Left cardiac atrium (tissue), 4 donors: ENCODE data around the gene TTC9. TPM values are rescaled to one million over a fixed set of nuclear protein-coding genes. Genes with fewer than 3 reads are reported as not detected.

Source experiments
- ATAC-seq, 2 donors: fragments of 200-7000 bp; cut with Tn5 transposase; one replicate each; pipeline ENCODE4 v1.9.1; 2020; ENCODE audit warnings: mild to moderate bottlenecking in 2 of 2, moderate library complexity in 2 of 2
- DNase-seq: peaks from one replicate; pipeline ENCODE4 v3.0.0-alpha.2; 2020
- intact Hi-C, 2 donors: fragments of 100-400 bp; cut with DNase I; formaldehyde crosslinking; loops; one replicate each; pipeline versions ENCODE4 v1.14.1 to v1.15.1; 2022 to 2023
- total RNA-seq, 2 donors: library from RNA; stranded (reverse); fragmentation: NEBNext Ultra II Directional; extraction: Animal tissue kit (Norgen Biotek cat#: 25700); gene quantifications; one replicate each; pipeline ENCODE4 v1.2.1, GENCODE V29; 2021
- donor health status: DM: no; HTN: yes; CAD: no.
- donor health status: DM: no; HTN: yes; CAD: no; lungs with severe emphysema.
- donor health status: DM: yes; HTN: yes; CAD: no.
- donor health status: Dilated cardiomyopathy.

The TTC9 gene
- total RNA-seq, 2 donors from 2014 or later: 1.2 to 3.6 TPM

GRCh38 chr14:70642303-70643235 lies 853 bp downstream of the TTC9 start:
- intact Hi-C loops: no loop called here
- ATAC-seq: peak; percentile 5 to 22
- DNase-seq: no peak

DNA sequence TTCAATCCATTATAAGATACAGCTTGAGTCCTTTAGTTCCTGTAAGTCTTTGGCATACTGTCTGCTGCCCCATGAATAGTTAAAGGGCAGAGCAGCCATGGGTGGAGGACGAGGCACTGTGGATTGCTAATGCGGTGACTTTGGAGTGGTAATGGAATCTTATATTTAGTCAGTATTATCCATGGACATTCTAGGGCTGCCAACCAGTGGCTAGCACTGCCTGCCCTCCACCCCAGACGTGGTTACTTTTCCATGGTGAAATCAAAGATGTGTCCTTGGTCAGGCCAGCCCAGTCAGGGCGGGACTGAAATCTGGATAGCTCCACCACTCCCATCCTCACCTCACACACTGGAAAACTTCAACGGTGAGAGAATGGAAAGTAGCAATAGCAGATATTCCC lies 2.3 kb downstream of the TTC9 start:
- DNase-seq (no peak), ATAC-seq (peak in 1 of 2 donors; percentile 20)
- intact Hi-C loops: no loop called here

- DNase-seq (no peak), ATAC-seq (no peak)
- intact Hi-C loops: no loop called here
Observed at GRCh38 chr14:70645892-70646291, 4.2 kb downstream of the TTC9 start.

GRCh38 chr14:70646705-70647104 lies 5.0 kb downstream of the TTC9 start:
- ATAC-seq (no peak), DNase-seq (no peak)
- intact Hi-C loops: no loop called here

- intact Hi-C loops: no loop called here
- peak; percentile 86 to 89 for ATAC-seq
- DNase-seq: peak; percentile 62
Observed at GRCh38 chr14:70648346-70648745, 6.6 kb downstream of the TTC9 start.

DNA sequence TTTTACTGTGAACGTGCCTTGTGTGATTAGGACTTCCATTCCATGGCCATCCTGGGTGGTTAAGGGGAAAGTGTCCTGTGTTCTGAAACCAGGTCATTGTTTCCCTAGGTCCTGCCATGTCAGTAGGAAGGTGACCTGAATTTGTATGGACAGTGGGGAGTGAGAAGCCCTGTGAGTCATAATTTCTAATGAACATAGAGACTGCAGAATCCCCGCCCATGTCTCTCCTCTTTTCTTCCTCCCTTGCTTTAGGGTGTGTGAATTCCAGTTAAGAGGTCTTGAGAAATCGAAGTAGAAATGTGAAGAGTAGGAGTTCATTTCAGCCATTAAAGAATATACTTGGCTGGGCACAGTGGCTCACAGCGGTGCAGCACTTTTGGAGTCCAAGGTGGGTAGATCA lies 8.1 kb downstream of the TTC9 start:
- intact Hi-C loops: no loop called here
- DNase-seq: no peak
- ATAC-seq: peak in 1 of 2 donors; percentile 22

GRCh38 chr14:70651522-70651921 lies 9.8 kb downstream of the TTC9 start:
- intact Hi-C loops: no loop called here
- no peak for DNase-seq
- ATAC-seq: no peak

DNA sequence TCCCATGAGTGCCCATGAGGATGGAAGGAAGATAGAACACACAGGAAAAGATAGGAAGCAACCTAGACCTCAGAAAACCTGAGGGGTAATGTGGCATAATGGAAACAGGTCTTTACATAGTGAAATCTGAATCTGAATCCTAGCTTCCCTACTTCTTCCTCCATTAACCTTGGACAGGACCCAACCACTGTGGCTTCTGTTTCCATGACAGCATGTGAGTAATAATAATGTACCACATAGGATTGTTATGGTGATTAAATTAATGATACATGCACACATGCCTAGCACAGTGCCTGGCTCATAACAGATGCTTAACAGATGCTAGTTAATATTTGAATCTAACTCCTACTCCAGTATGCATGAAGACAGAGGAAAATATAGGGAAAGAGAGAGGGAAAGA lies 11.2 kb downstream of the TTC9 start:
- no peak for DNase-seq
- intact Hi-C loops: no loop called here
- ATAC-seq: no peak

DNA sequence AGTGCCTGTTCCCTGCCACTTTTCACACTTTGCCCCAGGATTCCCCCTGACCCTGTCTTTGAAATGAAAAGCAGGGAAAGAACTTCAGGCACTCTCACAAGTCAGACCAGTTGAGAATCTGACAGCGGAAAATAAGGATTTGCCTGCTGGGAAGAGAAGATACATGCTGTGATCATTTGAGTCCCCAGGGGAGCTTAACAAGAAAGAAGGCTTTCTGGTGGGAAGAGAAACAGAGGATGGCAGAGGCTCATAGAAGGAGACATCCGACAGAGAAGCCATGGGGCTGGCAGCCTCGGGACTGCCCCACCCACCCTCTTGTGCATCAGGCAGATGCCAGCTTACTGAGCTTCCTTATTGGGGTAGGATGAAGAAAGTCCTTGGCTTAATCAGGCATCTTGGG lies 11.9 kb downstream of the TTC9 start:
- no peak for DNase-seq
- intact Hi-C loops: no loop called here
- no peak for ATAC-seq

DNA sequence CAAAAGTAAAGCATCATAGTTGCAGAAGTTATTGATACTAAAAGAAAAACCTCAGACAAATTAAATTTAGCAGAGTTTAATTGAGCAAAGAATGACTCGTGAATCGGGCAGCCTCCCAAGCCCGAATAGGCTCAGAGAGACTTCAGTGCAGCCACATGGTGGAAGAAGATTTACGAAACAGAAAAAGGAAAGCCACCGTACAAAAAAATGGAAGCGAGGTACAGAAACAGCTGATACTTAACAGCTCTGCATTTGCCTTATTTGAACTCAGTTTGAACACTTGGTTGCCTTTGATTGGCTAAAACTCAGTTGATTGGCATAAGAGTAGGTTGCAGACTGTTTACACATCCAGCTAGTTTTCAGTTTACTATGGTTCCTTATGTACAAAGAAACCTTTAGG lies 12.9 kb downstream of the TTC9 start:
- no peak for ATAC-seq
- intact Hi-C loops: no loop called here
- no peak for DNase-seq

DNA sequence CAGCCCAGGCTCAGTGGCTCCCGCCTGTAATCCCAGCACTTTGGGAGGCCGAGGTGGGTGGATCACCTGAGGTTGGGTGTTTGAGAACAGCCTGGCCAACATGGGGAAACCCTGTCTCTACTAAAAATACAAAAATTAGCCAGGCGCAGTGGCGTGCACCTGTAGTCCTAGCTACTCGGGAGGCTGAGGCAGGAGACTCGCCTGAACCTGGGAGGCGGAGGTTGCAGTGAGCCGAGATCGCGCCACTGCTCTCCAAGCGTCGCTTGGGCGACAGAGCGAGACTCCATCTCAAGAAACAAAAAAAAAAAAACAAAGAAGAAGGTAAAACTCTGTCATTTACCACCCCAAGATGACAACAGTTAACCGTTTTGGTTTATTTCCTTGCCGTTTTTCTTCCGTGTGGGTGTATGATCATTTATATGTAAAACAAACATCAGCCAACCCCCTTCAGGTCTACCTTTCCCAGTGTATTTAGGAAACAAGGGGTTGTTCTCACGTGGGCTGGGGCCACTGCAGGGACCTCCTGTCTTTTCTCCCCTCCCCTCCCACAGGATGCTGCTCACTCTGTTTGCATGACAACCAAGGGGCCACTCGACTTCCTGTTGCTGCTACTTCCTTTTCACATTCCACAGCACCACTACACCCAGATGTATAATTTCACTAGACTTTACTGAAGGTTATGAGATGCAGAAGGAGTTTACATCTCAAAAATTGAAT lies 13.6 kb downstream of the TTC9 start:
- peak; percentile 48 to 72 for ATAC-seq
- intact Hi-C loops: no loop called here
- no peak for DNase-seq

GRCh38 chr14:70658899-70659298 lies 17.2 kb downstream of the TTC9 start:
- DNase-seq (no peak), ATAC-seq (no peak)
- intact Hi-C loops: no loop called here

GRCh38 chr14:70660967-70661893 lies 19.5 kb downstream of the TTC9 start:
- intact Hi-C loops: no loop called here
- DNase-seq (no peak), ATAC-seq (no peak)

DNA sequence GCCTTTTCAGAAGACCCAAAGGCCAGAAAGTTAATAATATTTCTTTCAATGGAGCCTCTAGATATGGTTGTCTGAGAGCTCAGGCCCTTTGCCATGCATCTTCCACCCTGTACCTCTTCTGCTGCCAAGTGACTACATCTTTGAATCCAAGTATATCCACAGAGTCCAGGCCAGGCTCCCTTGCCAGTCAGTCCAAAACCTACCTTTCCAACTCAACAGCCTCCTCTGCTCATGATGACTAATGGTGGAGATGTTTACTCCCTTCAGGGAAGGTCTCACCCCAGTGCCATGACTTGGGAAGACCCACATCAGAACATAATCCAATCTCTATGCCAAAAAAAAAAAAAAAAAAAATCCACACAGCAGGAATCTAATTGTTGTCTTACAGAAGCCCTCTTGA lies 20.4 kb downstream of the TTC9 start:
- peak in 1 of 2 donors; percentile 52 for ATAC-seq
- intact Hi-C loops: no loop called here
- DNase-seq: no peak

DNA sequence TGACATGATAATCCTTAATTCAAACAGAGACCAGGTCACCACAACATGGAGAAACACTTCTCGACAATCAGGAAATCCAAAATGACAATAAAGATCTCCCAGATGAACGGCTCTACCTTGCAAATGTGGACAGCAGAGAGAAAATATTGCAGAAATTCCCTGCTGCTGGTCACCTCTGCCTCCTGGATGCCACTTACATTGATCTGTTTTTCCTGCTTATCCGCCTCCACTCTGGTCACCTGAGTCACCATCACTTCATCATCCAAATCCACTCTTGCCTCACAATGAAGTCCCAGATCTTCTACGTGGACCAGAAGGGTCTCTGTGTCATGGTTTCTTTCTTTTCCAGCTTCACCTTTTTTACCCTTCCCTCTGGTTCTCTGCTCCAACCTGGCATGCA lies 21.1 kb downstream of the TTC9 start:
- no peak for DNase-seq
- ATAC-seq: no peak
- intact Hi-C loops: no loop called here

GRCh38 chr14:70663707-70664179 lies 22.0 kb downstream of the TTC9 start:
- intact Hi-C loops: no loop called here
- peak; percentile 52 for DNase-seq
- peak; percentile 62 to 80 for ATAC-seq

GRCh38 chr14:70664698-70665447 lies 23.2 kb downstream of the TTC9 start:
- intact Hi-C loops: no loop called here
- DNase-seq (no peak), ATAC-seq (no peak)

GRCh38 chr14:70665448-70666360 lies 24.0 kb downstream of the TTC9 start:
- DNase-seq (no peak), ATAC-seq (peak in 1 of 2 donors; percentile 4)
- intact Hi-C loops: no loop called here
